Omental fat pad (tissue), 4 donors: ENCODE measurements around the gene UAP1L1. TPM values are rescaled to one million over a fixed set of nuclear protein-coding genes. Genes with fewer than 3 reads are reported as not detected.

Source experiments
- ATAC-seq: fragments of 150-250 bp; one replicate; pipeline ENCODE4 v1.9.1; 2016; ENCODE audit warnings: mild to moderate bottlenecking, moderate library complexity; ENCODE audit not compliant: low FRiP score
- DNase-seq: peaks from one replicate; pipeline ENCODE4 v3.0.0-alpha.2; 2019; ENCODE audit warnings: low spot score
- CTCF ChIP-seq, 3 donors: fragments of 450-650 bp; IDR thresholded peaks; one replicate each; pipeline ENCODE4 v1.5.1; 2016 to 2017; ENCODE audit warnings: antibody characterized with exemption in 3 of 3, mild to moderate bottlenecking in 3 of 3, moderate library complexity in 2 of 3
- total RNA-seq, 4 donors: library from RNA; depleted of rRNA; stranded (reverse); fragments of >200 nt; gene quantifications; one replicate each; pipeline ENCODE4 v1.1.0, GENCODE V29; 2016

The UAP1L1 gene
- total RNA-seq, 4 donors from 2014 or later: 5.2 to 12.8 (median 9.7) TPM

DNA sequence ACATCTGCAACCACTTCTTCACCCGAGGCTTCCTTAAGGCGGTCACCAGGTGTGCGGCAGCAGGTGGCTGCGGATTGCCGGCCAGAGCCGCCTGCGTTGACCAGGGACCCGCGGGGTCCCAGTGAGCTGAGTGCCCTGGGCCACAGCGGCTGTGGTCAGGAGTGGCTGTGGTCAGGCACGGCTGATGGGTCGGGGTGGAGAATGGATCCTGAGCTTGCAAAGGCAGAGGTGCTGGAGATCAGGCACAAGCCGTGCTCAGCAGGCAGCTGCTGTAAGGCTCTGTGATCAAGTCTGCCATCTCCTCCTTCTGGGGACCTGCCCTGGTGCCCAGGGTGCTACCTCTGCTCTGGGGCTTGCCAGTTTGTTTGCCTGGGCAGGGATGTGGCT is 2.1 kb downstream of the UAP1L1 start:
- no peak for ATAC-seq
- no peak for DNase-seq
- TF ChIP-seq CTCF (IDR thresholded peaks at IDR 0.05): no peak

GRCh38 chr9:137080260-137081122 is 3.2 kb downstream of the UAP1L1 start:
- no peak for TF ChIP-seq CTCF (IDR thresholded peaks at IDR 0.05)
- ATAC-seq (no peak), DNase-seq (no peak)

GRCh38 chr9:137082222-137082924 is 5.1 kb downstream of the UAP1L1 start:
- no peak for ATAC-seq
- no peak for TF ChIP-seq CTCF (IDR thresholded peaks at IDR 0.05)
- DNase-seq: no peak

- DNase-seq (no peak), ATAC-seq (no peak)
- no peak for TF ChIP-seq CTCF (IDR thresholded peaks at IDR 0.05)
Measured at GRCh38 chr9:137082925-137083290, 5.6 kb downstream of the UAP1L1 start.

GRCh38 chr9:137083394-137084004 is 6.2 kb downstream of the UAP1L1 start:
- no peak for TF ChIP-seq CTCF (IDR thresholded peaks at IDR 0.05)
- ATAC-seq: peak; percentile 23
- DNase-seq: peak; percentile 60

DNA sequence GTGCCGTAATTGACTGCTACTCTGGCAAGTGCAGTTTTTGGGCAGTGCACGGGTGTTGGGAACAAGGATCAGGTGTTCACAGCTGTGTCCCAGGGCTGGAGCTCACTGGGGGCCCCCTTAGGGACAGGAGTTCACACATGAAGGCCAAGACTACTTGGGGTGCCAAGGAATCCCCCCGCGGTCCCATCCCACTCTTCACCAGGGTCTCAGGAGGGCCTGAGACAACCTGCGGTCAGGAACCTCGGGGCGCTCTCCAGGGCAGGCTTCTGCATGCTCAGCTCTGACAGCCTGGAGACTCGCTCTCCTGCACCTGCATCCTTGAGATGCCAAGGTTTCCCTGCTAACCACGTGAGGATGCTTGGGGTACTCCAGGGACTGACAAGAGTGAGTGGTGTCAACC is 7.2 kb downstream of the UAP1L1 start:
- DNase-seq (no peak), ATAC-seq (no peak)
- TF ChIP-seq CTCF (IDR thresholded peaks at IDR 0.05): no peak
